Esophagus squamous epithelium (tissue), 4 donors: Measurements from ENCODE around the gene MAGI1.

ENCODE experiments used
- POLR2A ChIP-seq, 4 donors: fragments of 450-650 bp; IDR thresholded peaks; one replicate each; pipeline ENCODE4 v1.6.1; 2017; ENCODE audit warnings: antibody characterized with exemption in 4 of 4, mild to moderate bottlenecking in 4 of 4, moderate library complexity in 3 of 4
- TF ChIP-seq, protein P1 (sequence below), 6 experiments: fragments of 450-650 bp in 4 of 6; fragments of 200-600 bp in 2 of 6; sonication (generic) in 2 of 6; IDR thresholded peaks; one replicate each; pipeline ENCODE4 v1.5.1; 2016 to 2019; ENCODE audit warnings: antibody characterized with exemption in 6 of 6, mild to moderate bottlenecking in 4 of 6, moderate library complexity in 4 of 6

DNA sequence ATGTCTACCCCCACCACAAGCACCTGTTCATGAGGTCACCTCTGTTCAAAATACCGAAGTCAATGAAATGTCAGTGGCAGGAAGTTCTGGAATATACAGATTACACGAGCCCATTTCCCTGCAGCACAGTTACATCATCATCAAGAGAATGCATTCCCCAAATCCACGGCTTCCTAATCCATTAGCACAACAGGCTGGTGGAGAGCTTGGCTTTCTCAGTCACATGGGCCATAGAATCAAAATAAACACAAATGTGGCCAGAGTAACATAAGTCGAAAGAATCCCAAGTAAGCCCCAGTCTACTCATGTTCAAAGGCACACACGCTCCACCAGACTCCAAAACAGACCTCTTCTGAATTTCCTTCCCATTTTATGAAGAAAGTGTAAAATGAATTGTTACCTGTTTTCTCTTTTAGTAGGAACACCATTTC, 419.3 kb downstream of the MAGI1 start:
- TF ChIP-seq, protein P1, sequence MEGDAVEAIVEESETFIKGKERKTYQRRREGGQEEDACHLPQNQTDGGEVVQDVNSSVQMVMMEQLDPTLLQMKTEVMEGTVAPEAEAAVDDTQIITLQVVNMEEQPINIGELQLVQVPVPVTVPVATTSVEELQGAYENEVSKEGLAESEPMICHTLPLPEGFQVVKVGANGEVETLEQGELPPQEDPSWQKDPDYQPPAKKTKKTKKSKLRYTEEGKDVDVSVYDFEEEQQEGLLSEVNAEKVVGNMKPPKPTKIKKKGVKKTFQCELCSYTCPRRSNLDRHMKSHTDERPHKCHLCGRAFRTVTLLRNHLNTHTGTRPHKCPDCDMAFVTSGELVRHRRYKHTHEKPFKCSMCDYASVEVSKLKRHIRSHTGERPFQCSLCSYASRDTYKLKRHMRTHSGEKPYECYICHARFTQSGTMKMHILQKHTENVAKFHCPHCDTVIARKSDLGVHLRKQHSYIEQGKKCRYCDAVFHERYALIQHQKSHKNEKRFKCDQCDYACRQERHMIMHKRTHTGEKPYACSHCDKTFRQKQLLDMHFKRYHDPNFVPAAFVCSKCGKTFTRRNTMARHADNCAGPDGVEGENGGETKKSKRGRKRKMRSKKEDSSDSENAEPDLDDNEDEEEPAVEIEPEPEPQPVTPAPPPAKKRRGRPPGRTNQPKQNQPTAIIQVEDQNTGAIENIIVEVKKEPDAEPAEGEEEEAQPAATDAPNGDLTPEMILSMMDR (IDR thresholded peaks at IDR 0.05) = no peak
- TF ChIP-seq POLR2A (IDR thresholded peaks at IDR 0.05) = no peak
